Activated gamma-delta T cell treated with Interleukin-2 at 50 U/mL for 16 hours (primary cell): ENCODE measurements around the gene TCOF1.
A peak's percentile ranks its signal among the peaks of the same experiment; 100 is the strongest.

Experiments
- DNase-seq: peaks from one replicate; pipeline ENCODE4 v3.0.0-alpha.2; 2020

The TCOF1 gene

DNA sequence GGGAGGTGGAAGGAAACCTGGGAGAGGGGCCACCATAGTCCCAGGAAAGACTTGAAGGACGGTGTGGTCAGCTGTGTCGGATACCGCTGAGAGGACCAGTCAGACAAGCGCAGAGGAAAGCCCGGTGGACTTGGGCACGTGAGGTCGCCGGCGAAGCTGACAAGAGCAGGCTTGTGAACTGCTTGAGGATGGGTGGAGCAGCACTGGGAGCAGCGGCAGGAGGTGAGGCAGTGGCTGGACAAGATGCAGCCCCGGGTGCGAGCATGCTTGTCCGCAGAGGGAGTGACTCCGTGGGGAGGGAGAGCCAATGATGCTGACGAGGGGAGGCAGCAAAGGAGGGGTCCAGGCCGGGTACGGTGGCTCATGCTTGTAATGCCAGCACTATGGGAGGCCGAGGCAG lies 73.6 kb downstream of the TCOF1 start:
- DNase-seq: no peak

- no peak for DNase-seq
Observed at GRCh38 chr5:150431574-150431973, 74.1 kb downstream of the TCOF1 start.

- DNase-seq: no peak
Observed at GRCh38 chr5:150434464-150434863, 77.0 kb downstream of the TCOF1 start.

DNA sequence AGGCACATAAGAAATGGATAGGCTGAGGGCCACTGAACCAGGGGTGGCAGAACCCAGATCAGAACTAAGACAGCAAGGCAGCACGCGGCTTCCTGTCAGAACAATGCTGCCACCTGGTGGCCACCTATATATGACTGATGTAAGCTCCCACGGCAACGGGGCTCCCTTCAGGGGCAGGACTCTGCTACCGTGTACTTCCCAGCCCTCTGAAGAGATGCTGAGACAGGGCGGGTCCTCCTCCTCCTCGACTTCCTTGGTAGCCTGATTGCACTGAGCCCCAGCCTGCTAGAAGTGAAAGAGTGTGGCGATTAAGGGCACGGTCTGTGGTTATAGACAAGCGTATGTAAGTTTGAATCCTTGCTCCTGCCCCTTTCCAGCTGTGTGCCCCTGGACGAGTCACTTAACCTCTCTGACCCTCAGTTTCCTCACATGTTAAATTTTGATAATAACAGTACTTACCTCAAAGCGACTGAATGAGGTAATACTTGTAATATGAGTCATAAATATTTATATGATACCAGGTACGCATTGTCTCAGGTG lies 78.7 kb downstream of the TCOF1 start:
- peak; percentile 93 for DNase-seq

DNA sequence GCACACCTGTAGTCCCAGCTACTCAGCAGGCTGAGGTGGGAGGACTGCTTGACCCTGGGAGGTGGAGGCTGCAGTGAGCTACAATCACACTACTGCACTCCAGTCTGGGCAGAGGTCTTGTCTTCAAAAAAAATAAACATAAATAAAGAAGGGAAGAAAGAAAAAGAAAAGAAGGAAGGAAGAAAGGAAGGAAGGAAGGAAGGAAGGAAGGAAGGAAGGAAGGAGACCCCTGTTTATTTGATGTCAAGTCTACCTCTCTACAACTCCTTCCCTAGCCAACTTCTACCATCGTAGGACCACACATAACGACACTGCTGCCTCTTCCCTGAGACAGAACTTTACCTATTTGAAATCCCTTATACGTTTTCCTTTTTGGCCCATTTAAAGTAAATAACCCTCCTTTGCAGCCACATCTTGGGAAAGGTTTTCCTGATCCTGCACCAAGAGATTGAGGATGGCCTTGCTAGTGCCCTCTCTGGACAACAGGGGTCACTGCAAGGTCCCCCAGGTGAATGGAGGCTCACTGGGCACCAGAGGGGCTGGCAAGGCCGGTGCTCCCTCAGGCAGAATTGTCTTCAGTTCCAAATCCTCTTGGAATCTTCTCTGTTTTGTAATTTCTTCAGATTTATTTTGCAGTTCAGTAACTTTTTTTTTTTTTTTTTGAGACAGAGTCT lies 81.5 kb downstream of the TCOF1 start:
- no peak for DNase-seq

GRCh38 chr5:150440948-150441812 lies 83.7 kb downstream of the TCOF1 start:
- no peak for DNase-seq

- DNase-seq: no peak
Observed at GRCh38 chr5:150441813-150442698, 84.6 kb downstream of the TCOF1 start.

GRCh38 chr5:150442699-150443080 lies 85.2 kb downstream of the TCOF1 start:
- no peak for DNase-seq

DNA sequence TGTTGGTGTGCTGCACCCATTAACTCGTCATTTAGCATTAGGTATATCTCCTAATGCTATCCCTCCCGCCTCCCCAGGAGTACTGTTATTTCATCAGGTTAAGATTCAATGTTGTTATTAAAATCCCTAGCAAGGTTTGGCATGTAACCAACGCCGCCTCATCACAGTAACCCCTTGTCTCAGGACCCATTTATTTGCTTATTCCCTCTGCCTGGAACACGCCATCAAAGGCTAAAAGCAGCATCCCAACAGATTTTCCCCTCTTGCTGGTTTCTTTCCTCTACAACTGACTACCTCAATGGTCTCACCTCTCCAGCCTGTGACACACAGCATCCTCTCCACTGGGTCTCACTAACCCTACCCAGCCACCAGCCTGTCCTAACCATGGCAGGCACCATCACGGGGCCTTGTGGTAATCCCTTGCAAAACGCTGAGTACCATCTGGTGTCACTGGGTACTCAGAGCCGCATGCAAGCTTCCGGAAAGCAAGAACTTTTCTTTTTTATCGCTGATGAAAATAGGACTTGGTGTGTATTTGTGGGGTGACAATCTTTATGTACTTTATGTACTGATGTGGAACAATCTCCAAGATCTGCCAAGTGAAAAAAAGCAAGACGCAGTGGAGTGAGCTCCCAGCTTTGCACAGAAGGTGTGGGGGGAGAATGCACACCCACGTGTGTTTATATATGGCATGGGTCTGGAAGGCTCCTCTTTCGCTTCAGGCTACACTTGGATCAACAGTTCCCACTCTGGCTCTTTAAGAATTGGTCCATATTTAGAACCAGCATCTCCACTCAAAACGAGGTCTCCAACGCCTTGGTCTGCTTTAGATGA lies 86.0 kb downstream of the TCOF1 start:
- DNase-seq: no peak

- DNase-seq: no peak
Observed at GRCh38 chr5:150444770-150445169, 87.3 kb downstream of the TCOF1 start.

DNA sequence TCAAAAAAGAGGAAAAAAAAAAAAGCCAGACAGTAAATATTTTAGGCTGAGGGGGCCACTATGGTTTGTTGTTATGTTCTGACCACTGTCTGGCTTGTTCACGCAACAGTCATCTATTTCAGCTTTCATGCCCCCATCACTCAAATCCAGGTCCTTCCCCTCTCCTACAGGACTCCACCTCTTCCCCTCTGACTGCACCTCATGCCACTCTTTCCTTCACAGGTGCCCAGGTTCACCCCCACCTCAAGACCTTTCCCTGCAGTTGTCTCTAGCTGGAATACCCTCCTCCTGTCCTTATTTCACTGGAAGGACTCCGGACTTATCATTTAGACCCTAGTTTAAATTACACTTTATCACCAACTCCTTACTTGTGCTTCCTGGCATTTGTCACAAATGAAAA lies 88.6 kb downstream of the TCOF1 start:
- DNase-seq: no peak

DNA sequence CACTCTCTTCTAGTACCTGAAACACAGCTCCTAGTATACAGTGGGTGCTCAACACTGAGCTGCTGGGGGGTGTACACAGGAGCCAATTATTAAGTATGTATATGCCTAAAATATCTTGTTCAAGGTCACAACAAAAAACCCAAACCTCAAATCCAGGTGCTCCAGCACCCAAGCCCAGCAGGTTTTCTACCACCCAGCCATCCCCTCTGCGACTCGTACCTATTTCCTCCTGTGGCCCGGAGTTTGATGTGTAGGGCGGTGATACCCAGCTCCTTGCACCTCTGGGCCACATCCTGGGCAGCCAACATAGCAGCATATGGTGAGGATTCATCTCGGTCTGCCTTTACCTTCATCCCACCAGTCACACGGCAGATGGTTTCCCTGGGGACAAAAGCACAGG lies 89.1 kb downstream of the TCOF1 start:
- no peak for DNase-seq

GRCh38 chr5:150447188-150447587 lies 89.7 kb downstream of the TCOF1 start:
- DNase-seq: no peak

- no peak for DNase-seq
Observed at GRCh38 chr5:150448334-150448733, 90.8 kb downstream of the TCOF1 start.

DNA sequence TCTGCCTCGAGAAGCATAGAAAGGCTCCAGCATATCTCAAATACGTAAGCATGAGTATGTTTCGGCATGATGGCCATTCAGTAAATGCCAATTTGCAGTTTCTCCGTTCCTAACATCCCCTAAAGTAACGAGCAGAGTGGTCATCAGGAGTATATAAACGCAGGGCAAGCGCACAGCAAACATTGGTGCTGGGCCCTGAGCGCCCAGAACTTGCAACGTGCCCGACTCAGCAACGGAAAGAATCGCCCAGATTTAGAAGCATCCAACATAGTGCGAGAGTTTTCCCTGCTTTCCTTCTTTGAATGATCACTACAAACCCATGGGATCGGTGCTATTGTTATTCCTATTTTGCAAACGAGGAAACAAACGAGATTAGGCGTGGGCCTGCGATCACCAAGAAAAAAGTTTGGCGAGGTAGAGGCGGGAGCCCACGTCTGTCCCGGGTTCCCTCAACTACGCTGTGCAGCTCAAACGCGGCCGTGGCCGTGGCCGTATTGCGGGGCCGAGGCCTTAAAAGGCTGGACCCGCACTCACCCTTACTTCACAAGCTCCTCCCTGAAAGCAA lies 91.5 kb downstream of the TCOF1 start:
- no peak for DNase-seq
